RWPE1 (cell line): ENCODE results near the gene RAB3B.
"Not testable (repeated sequence)": the region's sequence is repeated elsewhere in the genome, so short reads cannot be mapped to it uniquely, and the experiment has no call there.

Experiments used
- CTCF ChIA-PET: fragments of 350-600 bp; sonication (Branson Sonifier 250); formaldehyde crosslinking; extraction: SDS; loops from one replicate; lab custom pipeline; 2021; lab: Yijun Ruan, JAX
- POLR2A ChIA-PET: fragments of 400-600 bp; formaldehyde crosslinking; extraction: SDS; loops from one replicate; lab custom pipeline; 2020; ENCODE audit warnings: antibody characterized with exemption; ENCODE audit not compliant: low non-redundant PET; lab: Yijun Ruan, JAX
- DNase-seq: peaks from one replicate; pipeline ENCODE4 v3.0.0; 2012; ENCODE audit warnings: low spot score
- H3K27ac ChIP-seq: fragments of 450-650 bp; 2 replicates; pipeline ENCODE4 v1.5.1; 2017
- CTCF ChIP-seq: fragments of 450-650 bp; conservative IDR thresholded peaks from 2 replicates; pipeline ENCODE4 v1.5.1; 2017; ENCODE audit warnings: low read depth, mild to moderate bottlenecking

The RAB3B gene

GRCh38 chr1:51976846-51977602 lies 13.5 kb downstream of the RAB3B start:
- ChIA-PET CTCF (interaction anchor here (0.5 kb wide), 1 partner anchor 327 kb away, joined by 3 read pairs; no protein-coding TSS in a partner anchor), POLR2A (no interaction called here)

DNA sequence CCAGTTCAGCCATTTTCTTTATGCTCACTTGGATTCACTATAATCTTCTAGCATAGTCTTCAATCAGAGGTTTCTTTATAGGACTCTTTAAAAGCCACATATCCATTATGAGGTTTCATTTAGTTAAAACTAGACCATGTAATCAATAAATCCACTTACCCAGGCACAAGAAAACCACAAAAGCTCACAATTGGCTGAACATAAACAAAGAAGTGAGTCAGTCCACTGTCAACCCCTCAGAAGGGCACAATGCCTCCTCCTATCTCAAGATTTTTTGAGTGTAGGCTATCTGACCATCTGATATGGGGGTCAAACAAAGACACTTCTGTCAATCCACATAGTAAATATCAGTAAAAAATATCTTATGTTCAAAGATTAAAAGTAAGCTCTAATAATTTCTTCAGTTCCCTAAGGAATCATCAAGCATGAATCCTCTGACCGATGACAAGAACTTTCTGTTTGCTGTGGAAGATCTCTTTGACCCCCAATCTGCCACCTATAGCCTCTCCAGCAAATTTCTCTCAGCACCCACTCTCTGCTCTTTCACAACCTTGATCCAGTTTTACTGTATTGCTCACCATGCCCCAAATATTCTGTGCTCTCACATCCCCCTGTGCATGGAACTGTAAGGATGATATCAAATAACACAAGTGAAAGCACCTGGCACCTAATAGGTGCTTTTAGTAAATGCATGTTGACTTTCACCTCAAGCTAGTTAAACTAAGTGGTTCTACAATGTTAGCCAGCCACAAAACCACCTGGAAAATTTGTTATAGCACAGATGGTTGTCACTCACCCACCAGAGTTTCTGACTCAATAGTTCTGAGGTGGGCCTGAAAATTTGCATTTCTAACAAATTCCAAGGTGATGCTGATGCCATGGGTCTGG lies 16.7 kb downstream of the RAB3B start:
- no peak overlapping the region for H3K27ac ChIP-seq
- TF ChIP-seq CTCF, result no peak
- no peak for DNase-seq
- CTCF ChIA-PET, result no interaction called here
- POLR2A ChIA-PET, result no interaction called here

More at GRCh38 chr1:51976846-51977602, 13.5 kb downstream of the RAB3B start:
- no peak for DNase-seq
- no peak for TF ChIP-seq CTCF
- no peak overlapping the region for H3K27ac ChIP-seq

GRCh38 chr1:51969038-51969705 lies 21.3 kb downstream of the RAB3B start:
- ChIA-PET CTCF (interaction anchor here (0.6 to 0.9 kb wide), 2 partner anchors 33 to 357 kb away, joined by 3 to 4 read pairs; no protein-coding TSS in a partner anchor), POLR2A (no interaction called here)
- TF ChIP-seq CTCF, result no peak
- H3K27ac ChIP-seq, result no peak overlapping the region
- DNase-seq, result no peak

DNA sequence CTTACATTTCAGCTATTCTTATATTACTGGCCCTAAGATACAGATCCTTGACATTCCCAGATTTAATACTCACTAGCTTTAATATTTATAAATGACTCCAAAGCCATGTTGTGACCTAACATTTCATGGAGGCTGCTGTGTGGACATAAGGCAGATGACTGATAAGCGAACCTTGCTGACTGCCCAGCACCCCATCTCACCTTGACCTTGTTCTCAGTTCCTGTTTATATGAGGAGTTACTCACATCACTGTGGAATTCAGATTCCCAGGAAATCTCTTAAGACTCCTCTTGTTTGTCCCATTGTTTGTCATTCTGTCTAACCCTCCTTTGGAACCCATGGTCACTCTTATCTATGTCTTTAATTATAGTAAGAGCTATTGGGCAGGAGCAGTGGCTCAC lies 21.9 kb downstream of the RAB3B start:
- CTCF ChIA-PET, result interaction anchor here (0.6 to 0.9 kb wide), 2 partner anchors 33 to 357 kb away, joined by 3 to 4 read pairs; no protein-coding TSS in a partner anchor
- POLR2A ChIA-PET, result no interaction called here
- no peak overlapping the region for H3K27ac ChIP-seq
- TF ChIP-seq CTCF, result no peak
- no peak for DNase-seq

DNA sequence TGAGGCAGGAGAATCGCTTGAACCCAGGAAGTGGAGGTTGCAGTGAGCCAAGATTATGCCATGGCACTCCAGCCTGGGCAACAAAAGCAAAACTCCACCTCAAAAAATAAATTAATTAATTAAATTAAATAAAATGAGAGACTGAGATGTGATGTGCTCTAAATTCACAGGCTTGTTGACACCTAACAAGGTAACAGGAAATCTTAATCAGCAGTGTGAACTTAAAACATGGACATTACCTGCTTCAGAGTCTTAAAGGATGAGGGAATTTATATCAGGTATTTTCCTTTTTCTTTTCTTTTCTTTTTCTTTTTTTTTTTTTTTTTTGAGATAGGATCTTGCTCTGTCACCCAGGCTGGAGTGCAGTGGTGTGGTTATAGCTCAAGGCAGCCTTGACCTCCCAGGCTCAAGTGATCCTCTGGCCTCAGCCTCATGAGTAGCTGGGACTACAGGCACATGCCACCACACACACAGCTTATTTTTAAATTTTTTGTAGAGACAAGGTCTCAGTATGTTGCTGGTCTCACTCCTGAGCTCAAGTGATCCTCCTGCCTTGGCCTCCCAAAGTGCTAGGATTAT lies 23.2 kb downstream of the RAB3B start:
- CTCF ChIA-PET, result interaction anchor here (0.7 kb wide), 1 partner anchor 21 kb away, joined by 3 read pairs; no protein-coding TSS in a partner anchor
- H3K27ac ChIP-seq, POLR2A ChIA-PET, DNase-seq: not testable (repeated sequence)

DNA sequence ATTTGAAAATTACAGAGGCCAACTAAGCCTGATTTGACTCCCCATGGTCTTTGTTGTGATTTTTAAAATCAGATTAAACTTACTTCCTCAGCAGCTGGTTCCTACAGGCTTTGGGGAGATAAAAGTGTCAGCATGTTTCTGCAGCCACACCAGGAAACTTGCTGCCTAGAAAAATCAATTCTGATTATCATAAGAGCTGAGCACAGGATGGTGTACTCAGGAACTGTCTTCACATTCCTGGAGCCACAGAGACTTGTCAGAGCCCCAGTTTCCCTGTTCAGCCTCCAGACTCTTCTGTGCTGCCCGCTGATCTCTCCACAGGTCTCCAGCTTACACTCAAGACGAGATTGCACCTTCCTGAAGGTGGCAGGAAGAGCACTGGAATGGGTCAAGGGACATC lies 23.9 kb downstream of the RAB3B start:
- ChIA-PET POLR2A (no interaction called here), CTCF (interaction anchor here (0.7 kb wide), 1 partner anchor 22 kb away, joined by 3 read pairs; no protein-coding TSS in a partner anchor)

More for the DNA sequence above, 23.9 kb downstream of the RAB3B start:
- DNase-seq, result no peak
- H3K27ac ChIP-seq, result no peak overlapping the region
- TF ChIP-seq CTCF, result no peak
